GM23338 (cell line): Measurements from ENCODE around the gene WFS1.

Experiments
- CREB1 ChIP-seq: fragments of 250-450 bp; sonication (Bioruptor Pico); IDR thresholded peaks from 2 replicates; pipeline ENCODE4 v1.5.0; 2020; ENCODE audit warnings: low read depth, mild to moderate bottlenecking, moderate library complexity
- ETS1 ChIP-seq: IDR thresholded peaks from 2 replicates; pipeline ENCODE4 v1.6.1; 2016; ENCODE audit warnings: antibody characterized with exemption
- EZH2 ChIP-seq: fragments of 200-600 bp; sonication (generic); IDR thresholded peaks from one replicate; pipeline ENCODE4 v1.8.0; 2017; ENCODE audit warnings: antibody characterized with exemption, mild to moderate bottlenecking, low read depth; ENCODE audit not compliant: unreplicated experiment
- EZH2phosphoT487 ChIP-seq: fragments of 200-600 bp; sonication (generic); IDR thresholded peaks from one replicate; pipeline ENCODE4 v1.8.1; 2018; ENCODE audit warnings: antibody characterized with exemption; ENCODE audit not compliant: unreplicated experiment
- JUNB ChIP-seq: IDR thresholded peaks from one replicate; pipeline ENCODE4 v1.6.1; 2016; ENCODE audit warnings: antibody characterized with exemption; ENCODE audit not compliant: unreplicated experiment
- NANOG ChIP-seq: IDR thresholded peaks from 2 replicates; pipeline ENCODE4 v1.6.1; 2016; ENCODE audit warnings: antibody characterized with exemption, borderline replicate concordance
- POLR2AphosphoS5 ChIP-seq: IDR thresholded peaks from 2 replicates; pipeline ENCODE4 v1.6.1; 2016; ENCODE audit warnings: antibody characterized with exemption, low read depth
- ZNF114 ChIP-seq: fragments of 250-450 bp; sonication (Bioruptor Pico); IDR thresholded peaks from 2 replicates; pipeline ENCODE4 v1.5.0; 2020; ENCODE audit warnings: mild to moderate bottlenecking, moderate library complexity
- TF ChIP-seq, protein P1 (sequence below), 2 experiments: fragments of 200-600 bp in 1 of 2; sonication (generic) in 1 of 2; conservative IDR thresholded peaks; 2 replicates each; pipeline versions ENCODE4 v1.5.1 to v1.6.1; 2016 to 2017; ENCODE audit warnings: antibody characterized with exemption in 2 of 2, low read depth in 2 of 2, mild to moderate bottlenecking in 2 of 2, moderate library complexity in 1 of 2
- TF ChIP-seq, protein P2 (sequence below): IDR thresholded peaks from one replicate; pipeline ENCODE4 v1.6.1; 2018; ENCODE audit warnings: antibody characterized with exemption; ENCODE audit not compliant: unreplicated experiment

GRCh38 chr4:6316461-6317003 lies 46.9 kb downstream of the WFS1 start:
- TF ChIP-seq EZH2, result no peak
- TF ChIP-seq, protein P1, sequence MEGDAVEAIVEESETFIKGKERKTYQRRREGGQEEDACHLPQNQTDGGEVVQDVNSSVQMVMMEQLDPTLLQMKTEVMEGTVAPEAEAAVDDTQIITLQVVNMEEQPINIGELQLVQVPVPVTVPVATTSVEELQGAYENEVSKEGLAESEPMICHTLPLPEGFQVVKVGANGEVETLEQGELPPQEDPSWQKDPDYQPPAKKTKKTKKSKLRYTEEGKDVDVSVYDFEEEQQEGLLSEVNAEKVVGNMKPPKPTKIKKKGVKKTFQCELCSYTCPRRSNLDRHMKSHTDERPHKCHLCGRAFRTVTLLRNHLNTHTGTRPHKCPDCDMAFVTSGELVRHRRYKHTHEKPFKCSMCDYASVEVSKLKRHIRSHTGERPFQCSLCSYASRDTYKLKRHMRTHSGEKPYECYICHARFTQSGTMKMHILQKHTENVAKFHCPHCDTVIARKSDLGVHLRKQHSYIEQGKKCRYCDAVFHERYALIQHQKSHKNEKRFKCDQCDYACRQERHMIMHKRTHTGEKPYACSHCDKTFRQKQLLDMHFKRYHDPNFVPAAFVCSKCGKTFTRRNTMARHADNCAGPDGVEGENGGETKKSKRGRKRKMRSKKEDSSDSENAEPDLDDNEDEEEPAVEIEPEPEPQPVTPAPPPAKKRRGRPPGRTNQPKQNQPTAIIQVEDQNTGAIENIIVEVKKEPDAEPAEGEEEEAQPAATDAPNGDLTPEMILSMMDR (conservative IDR thresholded peaks at IDR 0.05; ENCODE audit: low read depth in 2 of 2), result no peak
- no peak for TF ChIP-seq EZH2phosphoT487
- TF ChIP-seq POLR2AphosphoS5, result no peak
- TF ChIP-seq, protein P2, sequence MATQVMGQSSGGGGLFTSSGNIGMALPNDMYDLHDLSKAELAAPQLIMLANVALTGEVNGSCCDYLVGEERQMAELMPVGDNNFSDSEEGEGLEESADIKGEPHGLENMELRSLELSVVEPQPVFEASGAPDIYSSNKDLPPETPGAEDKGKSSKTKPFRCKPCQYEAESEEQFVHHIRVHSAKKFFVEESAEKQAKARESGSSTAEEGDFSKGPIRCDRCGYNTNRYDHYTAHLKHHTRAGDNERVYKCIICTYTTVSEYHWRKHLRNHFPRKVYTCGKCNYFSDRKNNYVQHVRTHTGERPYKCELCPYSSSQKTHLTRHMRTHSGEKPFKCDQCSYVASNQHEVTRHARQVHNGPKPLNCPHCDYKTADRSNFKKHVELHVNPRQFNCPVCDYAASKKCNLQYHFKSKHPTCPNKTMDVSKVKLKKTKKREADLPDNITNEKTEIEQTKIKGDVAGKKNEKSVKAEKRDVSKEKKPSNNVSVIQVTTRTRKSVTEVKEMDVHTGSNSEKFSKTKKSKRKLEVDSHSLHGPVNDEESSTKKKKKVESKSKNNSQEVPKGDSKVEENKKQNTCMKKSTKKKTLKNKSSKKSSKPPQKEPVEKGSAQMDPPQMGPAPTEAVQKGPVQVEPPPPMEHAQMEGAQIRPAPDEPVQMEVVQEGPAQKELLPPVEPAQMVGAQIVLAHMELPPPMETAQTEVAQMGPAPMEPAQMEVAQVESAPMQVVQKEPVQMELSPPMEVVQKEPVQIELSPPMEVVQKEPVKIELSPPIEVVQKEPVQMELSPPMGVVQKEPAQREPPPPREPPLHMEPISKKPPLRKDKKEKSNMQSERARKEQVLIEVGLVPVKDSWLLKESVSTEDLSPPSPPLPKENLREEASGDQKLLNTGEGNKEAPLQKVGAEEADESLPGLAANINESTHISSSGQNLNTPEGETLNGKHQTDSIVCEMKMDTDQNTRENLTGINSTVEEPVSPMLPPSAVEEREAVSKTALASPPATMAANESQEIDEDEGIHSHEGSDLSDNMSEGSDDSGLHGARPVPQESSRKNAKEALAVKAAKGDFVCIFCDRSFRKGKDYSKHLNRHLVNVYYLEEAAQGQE, result no peak
- no peak for TF ChIP-seq JUNB
- TF ChIP-seq ETS1, result no peak
- no peak for TF ChIP-seq CREB1 (CRISPR knock-in tag)
- TF ChIP-seq ZNF114 (CRISPR knock-in tag), result no peak
- no peak for TF ChIP-seq NANOG
